Measurements from ENCODE around the gene TWIST2. TPM values are rescaled to one million over a fixed set of nuclear protein-coding genes. Genes with fewer than 3 reads are reported as not detected.

Gene TWIST2
- polyA plus RNA-seq, 1 experiment = 127 TPM

DNA sequence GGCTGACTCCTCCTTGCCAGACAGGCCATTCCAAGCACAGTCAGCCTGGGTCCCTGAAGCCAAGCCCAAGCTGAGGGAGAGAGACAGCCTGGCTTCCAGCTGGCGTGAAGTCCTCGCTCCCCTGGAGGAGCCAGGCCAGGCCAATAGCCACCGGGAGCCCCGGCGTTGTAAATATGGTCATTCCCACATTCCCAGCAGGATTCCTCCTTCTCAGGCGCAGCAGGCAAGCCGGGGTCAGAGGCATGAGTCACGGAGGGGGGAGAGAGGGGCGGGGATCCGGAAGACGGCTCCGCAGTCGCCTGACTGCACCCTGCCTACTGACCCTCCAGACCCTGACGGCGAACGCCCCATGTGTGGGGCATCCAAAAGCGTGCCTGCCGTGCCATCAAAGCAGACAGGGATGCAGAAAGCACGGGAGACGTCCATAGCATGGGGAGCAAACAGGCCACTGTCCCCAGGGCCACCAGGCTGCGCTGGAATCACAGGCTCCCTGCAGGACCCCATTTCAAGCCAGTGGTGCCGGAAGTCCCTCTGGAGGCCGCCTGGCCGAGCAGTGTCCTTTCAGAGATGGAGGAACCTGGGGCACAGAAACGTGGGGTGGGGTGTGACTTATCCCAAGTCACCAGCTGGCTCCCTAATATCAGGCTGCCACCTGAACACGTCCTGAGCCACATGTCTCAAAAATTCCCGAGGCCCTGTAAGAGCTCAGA is 48.2 kb downstream of the TWIST2 start:
- CTCF ChIA-PET = interaction anchor here (0.7 to 1.5 kb wide), 4 partner anchors 8 to 75 kb away, joined by 3 read pairs; no protein-coding TSS in a partner anchor
- Histone ChIP-seq H3K36me3 (ENCODE audit: control insufficient read depth, insufficient read depth, low read length) (peaks cover 29% of the 10 kb centered on the region), H3K4me3 (ENCODE audit: low read depth, low read length) (no peak overlapping the region), H3K27me3 (ENCODE audit: control insufficient read depth, insufficient read depth, low read length) (no peaks in the 10 kb centered on the region)
- TF ChIP-seq, protein P1, sequence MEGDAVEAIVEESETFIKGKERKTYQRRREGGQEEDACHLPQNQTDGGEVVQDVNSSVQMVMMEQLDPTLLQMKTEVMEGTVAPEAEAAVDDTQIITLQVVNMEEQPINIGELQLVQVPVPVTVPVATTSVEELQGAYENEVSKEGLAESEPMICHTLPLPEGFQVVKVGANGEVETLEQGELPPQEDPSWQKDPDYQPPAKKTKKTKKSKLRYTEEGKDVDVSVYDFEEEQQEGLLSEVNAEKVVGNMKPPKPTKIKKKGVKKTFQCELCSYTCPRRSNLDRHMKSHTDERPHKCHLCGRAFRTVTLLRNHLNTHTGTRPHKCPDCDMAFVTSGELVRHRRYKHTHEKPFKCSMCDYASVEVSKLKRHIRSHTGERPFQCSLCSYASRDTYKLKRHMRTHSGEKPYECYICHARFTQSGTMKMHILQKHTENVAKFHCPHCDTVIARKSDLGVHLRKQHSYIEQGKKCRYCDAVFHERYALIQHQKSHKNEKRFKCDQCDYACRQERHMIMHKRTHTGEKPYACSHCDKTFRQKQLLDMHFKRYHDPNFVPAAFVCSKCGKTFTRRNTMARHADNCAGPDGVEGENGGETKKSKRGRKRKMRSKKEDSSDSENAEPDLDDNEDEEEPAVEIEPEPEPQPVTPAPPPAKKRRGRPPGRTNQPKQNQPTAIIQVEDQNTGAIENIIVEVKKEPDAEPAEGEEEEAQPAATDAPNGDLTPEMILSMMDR (IDR thresholded peaks at IDR 0.05; ENCODE audit: insufficient read depth, low read depth, low read length) = no peak
- peak; percentile 94 for DNase-seq (ENCODE audit: low read depth)
- POLR2A ChIA-PET = no interaction called here

DNA sequence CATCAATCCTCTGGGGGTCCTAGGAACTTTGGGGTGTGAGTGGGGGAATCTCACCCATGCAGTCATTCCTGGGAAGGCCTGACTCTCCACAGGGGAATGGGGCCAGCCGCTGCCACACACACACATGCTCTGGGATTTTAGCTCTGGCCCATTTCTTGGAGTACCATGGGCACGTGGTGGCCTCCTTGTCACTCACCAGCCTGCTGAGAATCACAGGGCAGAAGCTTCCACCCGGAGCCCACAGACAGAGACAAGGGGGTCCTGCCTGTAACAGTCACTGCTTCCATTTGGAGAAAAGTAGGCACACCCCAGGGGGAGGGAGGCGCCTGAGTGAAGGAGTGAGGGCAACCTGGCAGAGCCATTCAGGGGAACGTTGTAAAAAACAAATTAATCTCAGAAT is 48.8 kb downstream of the TWIST2 start:
- peaks cover 25% of the 10 kb centered on the region for H3K36me3 ChIP-seq (ENCODE audit: control insufficient read depth, insufficient read depth, low read length)
- TF ChIP-seq, protein P1 (IDR thresholded peaks at IDR 0.05; ENCODE audit: insufficient read depth, low read depth, low read length) = no peak
- POLR2A ChIA-PET = no interaction called here
- CTCF ChIA-PET = interaction anchor here (0.6 to 1.5 kb wide), 4 partner anchors 8 to 20 kb away, joined by 3 read pairs; no protein-coding TSS in a partner anchor
- no peak overlapping the region for H3K4me3 ChIP-seq (ENCODE audit: low read depth, low read length)
- no peaks in the 10 kb centered on the region for H3K27me3 ChIP-seq (ENCODE audit: control insufficient read depth, insufficient read depth, low read length)
- no peak for DNase-seq (ENCODE audit: low read depth)

DNA sequence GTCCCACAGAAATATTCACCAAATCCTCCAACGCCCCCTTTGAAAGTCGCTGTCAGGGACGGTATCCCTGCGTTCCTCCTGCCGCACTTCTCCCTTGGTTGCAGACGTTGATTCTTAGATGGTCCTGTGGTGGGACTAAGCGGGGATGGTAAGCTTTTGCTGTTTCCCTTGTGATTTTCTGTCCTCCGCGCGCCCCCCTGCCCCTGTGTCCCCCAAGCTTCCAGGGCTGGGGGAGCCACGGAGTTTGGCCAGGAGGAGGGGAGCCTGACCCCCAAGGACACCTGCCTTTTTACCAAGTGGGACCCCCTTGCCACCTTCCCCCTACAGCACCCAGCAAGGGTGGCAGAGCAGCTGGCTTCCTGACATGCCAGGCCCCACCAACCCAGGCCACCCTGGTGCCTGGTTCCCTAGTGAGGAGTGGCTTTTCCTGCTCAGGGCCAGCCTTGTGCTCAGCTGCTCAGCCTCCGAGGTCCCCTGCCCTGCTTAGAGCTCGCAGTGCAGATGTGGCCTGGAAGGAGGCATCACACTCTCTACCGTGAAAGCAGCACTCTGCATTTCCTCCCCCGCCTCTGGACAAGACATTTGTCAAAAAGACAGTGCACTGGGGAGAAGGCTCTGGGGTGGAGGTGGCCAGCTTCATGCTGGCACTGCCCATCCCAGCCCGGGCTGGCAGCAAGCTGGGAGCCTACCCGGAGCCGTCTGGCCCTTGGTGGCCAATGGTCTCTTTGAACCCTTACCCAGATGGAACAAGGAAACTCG is 49.4 kb downstream of the TWIST2 start:
- no peak overlapping the region for H3K4me3 ChIP-seq (ENCODE audit: low read depth, low read length)
- ChIA-PET CTCF (interaction anchor here (0.6 to 1.2 kb wide), 3 partner anchors 18 to 540 kb away, joined by 3 read pairs; no protein-coding TSS in a partner anchor), POLR2A (no interaction called here)
- no peaks in the 10 kb centered on the region for H3K27me3 ChIP-seq (ENCODE audit: control insufficient read depth, insufficient read depth, low read length)
- TF ChIP-seq, protein P1 (IDR thresholded peaks at IDR 0.05; ENCODE audit: insufficient read depth, low read depth, low read length) = no peak
- no peak for DNase-seq (ENCODE audit: low read depth)
- peaks cover 25% of the 10 kb centered on the region for H3K36me3 ChIP-seq (ENCODE audit: control insufficient read depth, insufficient read depth, low read length)

DNA sequence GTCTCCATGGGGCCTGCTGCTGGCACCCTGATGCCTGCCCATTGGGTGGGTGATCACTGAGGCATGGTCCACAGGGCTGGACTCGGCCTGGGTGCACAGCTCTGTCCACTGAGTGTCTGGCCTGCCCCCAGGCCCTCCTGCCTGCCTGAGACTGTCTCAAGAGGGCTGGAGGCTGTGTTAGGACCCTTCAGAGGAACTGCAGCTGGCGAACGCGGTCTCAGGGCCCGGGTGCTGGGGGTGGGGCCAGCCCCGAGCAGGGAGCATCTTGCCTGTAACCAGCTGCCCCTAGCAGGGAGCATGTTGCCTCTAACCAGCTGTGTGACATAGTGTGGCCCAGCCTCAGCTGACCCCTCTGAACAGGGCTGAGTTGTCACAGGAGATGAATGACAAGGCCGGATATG is 50.0 kb downstream of the TWIST2 start:
- DNase-seq (ENCODE audit: low read depth) = no peak
- POLR2A ChIA-PET = no interaction called here

More for the DNA sequence above, 50.0 kb downstream of the TWIST2 start:
- Histone ChIP-seq H3K36me3 (ENCODE audit: control insufficient read depth, insufficient read depth, low read length) (peaks cover 25% of the 10 kb centered on the region), H3K4me3 (ENCODE audit: low read depth, low read length) (no peak overlapping the region), H3K27me3 (ENCODE audit: control insufficient read depth, insufficient read depth, low read length) (no peaks in the 10 kb centered on the region)
- CTCF ChIA-PET = interaction anchor here (1.0 to 1.2 kb wide), 3 partner anchors 46 to 541 kb away, joined by 3 to 4 read pairs (median 3); no protein-coding TSS in a partner anchor
- TF ChIP-seq, protein P1 (IDR thresholded peaks at IDR 0.05; ENCODE audit: insufficient read depth, low read depth, low read length) = no peak
